T-helper 2 cell treated with Interferon-gamma antibody and Interleukin-4, amounts not matched to agents 5 μg/mL and 100 μg/mL, for 36 hours (primary cell): ENCODE measurements around the gene SARDH.

Experiments
- DNase-seq: peaks from one replicate; pipeline ENCODE4 v3.0.0; 2021; ENCODE audit warnings: low spot score
- H3K27ac Mint-ChIP-seq: one replicate; pipeline ENCODE4 v1.8.0; 2021; ENCODE audit warnings: mild to moderate bottlenecking, mixed read lengths
- H3K27me3 Mint-ChIP-seq: one replicate; pipeline ENCODE4 v1.8.0; 2021; ENCODE audit warnings: low read depth, mixed read lengths
- H3K36me3 Mint-ChIP-seq: one replicate; pipeline ENCODE4 v1.8.0; 2021; ENCODE audit warnings: low read depth, mixed read lengths
- H3K4me1 Mint-ChIP-seq: one replicate; pipeline ENCODE4 v1.8.0; 2021; ENCODE audit warnings: low read depth, mixed read lengths
- H3K4me3 Mint-ChIP-seq: one replicate; pipeline ENCODE4 v1.8.0; 2022; ENCODE audit warnings: mild to moderate bottlenecking, moderate library complexity, mixed read lengths
- H3K9me3 Mint-ChIP-seq: one replicate; pipeline ENCODE4 v1.8.0; 2021; ENCODE audit warnings: mixed read lengths

Gene SARDH, protein sequence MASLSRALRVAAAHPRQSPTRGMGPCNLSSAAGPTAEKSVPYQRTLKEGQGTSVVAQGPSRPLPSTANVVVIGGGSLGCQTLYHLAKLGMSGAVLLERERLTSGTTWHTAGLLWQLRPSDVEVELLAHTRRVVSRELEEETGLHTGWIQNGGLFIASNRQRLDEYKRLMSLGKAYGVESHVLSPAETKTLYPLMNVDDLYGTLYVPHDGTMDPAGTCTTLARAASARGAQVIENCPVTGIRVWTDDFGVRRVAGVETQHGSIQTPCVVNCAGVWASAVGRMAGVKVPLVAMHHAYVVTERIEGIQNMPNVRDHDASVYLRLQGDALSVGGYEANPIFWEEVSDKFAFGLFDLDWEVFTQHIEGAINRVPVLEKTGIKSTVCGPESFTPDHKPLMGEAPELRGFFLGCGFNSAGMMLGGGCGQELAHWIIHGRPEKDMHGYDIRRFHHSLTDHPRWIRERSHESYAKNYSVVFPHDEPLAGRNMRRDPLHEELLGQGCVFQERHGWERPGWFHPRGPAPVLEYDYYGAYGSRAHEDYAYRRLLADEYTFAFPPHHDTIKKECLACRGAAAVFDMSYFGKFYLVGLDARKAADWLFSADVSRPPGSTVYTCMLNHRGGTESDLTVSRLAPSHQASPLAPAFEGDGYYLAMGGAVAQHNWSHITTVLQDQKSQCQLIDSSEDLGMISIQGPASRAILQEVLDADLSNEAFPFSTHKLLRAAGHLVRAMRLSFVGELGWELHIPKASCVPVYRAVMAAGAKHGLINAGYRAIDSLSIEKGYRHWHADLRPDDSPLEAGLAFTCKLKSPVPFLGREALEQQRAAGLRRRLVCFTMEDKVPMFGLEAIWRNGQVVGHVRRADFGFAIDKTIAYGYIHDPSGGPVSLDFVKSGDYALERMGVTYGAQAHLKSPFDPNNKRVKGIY

DNA sequence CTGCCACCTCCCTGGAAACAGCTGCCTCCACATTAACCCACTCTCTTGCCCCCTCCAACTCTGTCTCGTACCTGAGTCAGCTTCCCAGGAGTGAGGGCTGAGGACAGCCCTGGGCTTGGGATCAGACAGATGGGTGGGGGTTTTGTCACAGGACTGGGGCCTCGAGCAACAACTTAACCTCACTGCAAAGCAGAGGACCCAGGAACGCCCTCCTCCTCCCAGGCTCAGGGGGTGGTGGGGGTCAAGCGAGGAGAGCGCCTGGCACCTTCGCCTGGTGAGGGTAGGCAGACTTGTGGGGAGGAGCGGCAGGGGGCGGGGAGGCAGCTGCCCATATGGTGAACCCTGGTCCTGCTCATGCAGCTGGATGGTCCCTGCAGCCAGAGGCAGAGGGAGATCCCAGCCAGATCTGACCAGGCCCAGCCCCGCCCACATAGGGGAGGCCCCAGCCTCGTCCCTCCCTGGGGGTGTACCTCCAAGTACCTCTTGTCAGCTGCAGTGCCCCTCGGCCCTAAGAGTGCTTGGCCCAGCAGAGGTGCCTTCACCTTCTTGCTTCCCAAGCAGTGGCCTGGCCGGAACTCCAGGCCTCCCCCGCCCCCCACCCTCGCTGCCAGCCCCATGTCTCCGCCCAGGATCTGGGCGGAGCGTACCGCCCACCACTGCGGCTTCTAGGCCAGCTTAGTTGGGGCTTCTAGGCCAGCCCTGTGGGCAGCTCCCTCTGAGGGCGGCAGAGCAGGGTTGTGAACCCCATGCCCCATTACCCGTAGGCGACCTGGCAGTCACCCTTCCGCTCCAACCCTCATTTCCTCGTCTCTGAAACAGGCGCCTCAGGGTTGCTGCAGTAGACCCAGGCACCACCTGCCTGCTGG lies at the start of gene SARDH:
TSS of gene SARDH (minus strand) at position 579 of the 866 bp plus-strand sequence. CDS start 4,179 bp downstream, outside the sequence.
- peak; percentile 53 for DNase-seq
- Mint-ChIP-seq H3K27ac (no peak within 1 kb of the TSS), H3K27me3 (no peaks in the 10 kb centered on the region), H3K4me3 (peak within 1 kb of the TSS; percentile 12), H3K4me1 (no peaks in the 10 kb centered on the region), H3K9me3 (peaks cover 3% of the 10 kb centered on the region), H3K36me3 (no peaks in the 10 kb centered on the region)

DNA sequence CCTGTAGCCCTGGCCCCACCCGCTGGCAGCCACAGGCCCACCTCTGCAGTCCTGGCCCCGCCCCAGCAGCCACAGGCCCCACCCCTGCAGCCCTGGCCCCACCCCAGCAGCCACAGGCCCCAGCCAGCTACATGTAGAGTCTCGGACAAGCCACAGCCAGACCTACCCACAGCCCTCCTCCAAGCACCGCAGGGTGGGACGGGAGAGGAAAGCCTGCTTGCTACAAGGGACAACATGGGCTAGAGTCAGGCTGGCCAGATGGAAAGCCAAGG lies 49.5 kb upstream of the SARDH start:
- Mint-ChIP-seq H3K4me1 (peaks cover 10% of the 10 kb centered on the region), H3K4me3 (no peak overlapping the region), H3K9me3 (no peaks in the 10 kb centered on the region), H3K36me3 (no peaks in the 10 kb centered on the region), H3K27ac (no peak overlapping the region), H3K27me3 (no peaks in the 10 kb centered on the region)
- DNase-seq = no peak

DNA sequence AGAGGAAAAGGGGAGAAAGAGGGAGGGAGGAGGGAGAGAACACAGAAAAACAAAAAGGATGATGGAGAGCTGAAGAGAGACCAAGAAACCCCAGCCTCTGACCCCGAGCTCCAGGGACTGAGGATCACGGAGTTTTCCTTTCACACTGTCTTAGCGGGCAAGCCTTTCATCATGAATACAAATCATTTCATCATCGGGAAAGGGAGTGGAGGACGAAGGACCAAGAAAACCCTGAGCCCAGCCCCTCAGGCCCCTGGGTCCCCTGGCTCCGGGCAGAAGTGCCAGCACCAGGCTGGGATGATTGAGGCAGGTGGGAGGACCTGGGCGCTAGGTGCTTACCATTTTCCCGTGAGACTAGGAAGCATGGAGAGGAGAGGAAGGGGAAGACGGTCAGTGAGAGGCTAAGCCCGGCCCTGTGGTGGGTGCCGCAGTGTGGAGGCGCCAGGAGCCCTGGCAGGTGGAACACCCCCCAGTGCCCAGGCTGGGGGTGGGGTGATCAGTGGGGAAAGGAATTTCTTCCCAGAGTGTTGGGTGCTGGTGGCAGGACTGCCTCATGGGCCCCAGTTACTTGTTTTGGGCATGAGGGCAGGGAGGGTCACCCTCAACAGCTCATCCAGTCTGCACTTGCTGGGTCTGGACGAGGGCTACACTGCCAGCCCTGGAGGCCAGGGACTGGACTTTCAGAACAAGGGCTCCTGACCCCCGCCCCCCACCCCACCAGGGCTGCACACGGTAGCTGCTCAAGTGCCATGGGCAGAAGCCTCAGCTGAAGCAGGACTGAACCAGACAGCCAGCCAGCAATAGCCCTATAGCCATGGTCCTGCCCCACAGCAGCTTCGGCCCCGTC lies 49.0 kb upstream of the SARDH start:
- no peak for DNase-seq
- Mint-ChIP-seq H3K36me3 (no peaks in the 10 kb centered on the region), H3K27ac (no peak overlapping the region), H3K27me3 (no peaks in the 10 kb centered on the region), H3K4me3 (no peak overlapping the region), H3K4me1 (peaks cover 8% of the 10 kb centered on the region), H3K9me3 (no peaks in the 10 kb centered on the region)

DNA sequence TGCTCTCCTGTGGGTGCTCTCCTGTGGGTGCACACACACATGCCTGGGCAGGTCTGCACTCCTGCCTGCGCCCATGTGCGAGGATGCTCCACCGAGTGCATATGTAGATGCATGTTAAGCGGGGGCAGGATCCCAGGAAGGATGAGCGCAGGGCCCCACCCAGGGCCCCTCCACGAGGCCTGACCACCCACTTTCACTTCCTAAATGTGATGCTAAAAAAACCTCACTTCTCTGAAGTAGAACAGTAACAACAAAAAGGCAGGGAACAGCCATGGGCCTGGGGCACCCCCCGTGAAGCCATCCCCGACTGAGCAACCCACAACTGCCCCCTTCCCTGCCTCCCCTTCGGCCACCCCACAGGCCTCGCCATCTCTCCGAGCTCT lies 48.2 kb upstream of the SARDH start:
- no peaks in the 10 kb centered on the region for H3K9me3 Mint-ChIP-seq
- no peak overlapping the region for H3K27ac Mint-ChIP-seq
- DNase-seq = no peak
- H3K27me3 Mint-ChIP-seq = no peaks in the 10 kb centered on the region
- peaks cover 8% of the 10 kb centered on the region for H3K4me1 Mint-ChIP-seq
- no peak overlapping the region for H3K4me3 Mint-ChIP-seq
- H3K36me3 Mint-ChIP-seq = no peaks in the 10 kb centered on the region

DNA sequence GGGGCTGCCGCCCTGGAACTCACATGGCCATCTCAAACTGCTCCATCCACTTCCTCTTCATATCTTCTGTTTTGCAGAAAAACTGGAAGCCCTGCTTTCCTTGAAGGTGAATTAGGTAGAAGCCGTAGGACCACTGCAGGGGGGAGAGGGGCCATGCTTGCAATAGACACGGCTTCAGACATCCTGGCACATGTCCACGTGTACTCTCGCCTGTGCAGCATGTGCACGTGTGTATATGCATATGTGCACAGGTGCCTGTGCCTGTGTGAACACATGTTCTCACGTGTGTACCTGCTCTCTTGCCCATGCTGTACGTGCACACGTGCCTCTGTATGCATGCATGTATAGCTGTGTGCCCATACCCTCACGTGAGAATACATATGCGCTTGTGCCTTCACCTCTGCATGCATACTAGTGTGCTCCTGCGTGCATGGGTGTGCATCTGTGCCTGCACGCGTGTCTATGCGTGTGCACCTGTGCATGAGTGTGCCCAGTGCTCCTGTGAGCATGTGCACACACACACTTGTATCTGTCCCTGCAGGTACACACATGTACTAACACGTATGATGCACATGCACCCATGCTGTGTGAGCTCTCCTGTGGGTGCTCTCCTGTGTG lies 47.7 kb upstream of the SARDH start:
- Mint-ChIP-seq H3K9me3 (no peaks in the 10 kb centered on the region), H3K4me3 (no peak overlapping the region), H3K27ac (no peak overlapping the region), H3K4me1 (peaks cover 8% of the 10 kb centered on the region), H3K27me3 (no peaks in the 10 kb centered on the region), H3K36me3 (no peaks in the 10 kb centered on the region)
- no peak for DNase-seq

DNA sequence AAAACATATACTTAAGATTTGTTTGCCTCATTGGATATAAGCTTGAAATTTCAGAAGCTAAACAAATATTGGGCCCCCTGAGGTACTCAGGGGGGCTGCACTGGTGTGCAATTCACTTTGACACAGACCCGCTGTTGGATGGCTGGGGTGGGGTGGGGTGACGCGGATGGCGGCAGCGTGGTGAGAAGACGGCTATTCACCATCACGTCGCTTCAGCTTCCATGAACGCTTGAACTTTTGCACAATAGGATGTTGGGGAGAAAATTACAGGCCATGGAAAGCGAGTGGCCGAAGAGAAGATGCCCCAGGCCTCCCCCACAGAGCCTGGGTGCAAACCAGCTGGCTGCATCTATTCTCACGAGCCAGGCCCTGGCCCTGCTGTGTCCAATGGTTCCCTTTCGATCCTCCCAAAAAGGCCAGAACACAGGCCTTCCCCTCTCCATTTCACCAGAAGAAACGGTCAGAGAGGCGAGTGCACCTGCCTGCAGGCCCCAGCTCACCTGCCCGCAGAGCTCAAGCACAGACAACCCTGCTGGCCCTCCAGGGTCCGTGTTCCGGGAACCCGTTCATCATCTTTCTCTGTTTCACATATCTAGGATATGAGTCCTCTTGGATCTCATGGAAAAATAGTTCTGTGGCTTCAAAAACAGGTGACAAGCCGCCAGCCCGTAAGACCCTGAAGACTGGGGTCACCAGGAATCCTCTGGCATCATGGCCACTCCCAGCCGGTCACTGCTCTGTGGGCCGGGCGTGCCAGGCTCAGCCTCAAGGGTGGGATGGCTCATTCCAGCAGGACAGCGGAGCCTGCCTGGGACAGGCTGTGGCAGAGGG lies 46.8 kb upstream of the SARDH start:
- Mint-ChIP-seq H3K27me3 (no peaks in the 10 kb centered on the region), H3K4me3 (no peak overlapping the region), H3K9me3 (no peaks in the 10 kb centered on the region), H3K4me1 (peaks cover 8% of the 10 kb centered on the region), H3K36me3 (no peaks in the 10 kb centered on the region), H3K27ac (no peak overlapping the region)
- DNase-seq = no peak

DNA sequence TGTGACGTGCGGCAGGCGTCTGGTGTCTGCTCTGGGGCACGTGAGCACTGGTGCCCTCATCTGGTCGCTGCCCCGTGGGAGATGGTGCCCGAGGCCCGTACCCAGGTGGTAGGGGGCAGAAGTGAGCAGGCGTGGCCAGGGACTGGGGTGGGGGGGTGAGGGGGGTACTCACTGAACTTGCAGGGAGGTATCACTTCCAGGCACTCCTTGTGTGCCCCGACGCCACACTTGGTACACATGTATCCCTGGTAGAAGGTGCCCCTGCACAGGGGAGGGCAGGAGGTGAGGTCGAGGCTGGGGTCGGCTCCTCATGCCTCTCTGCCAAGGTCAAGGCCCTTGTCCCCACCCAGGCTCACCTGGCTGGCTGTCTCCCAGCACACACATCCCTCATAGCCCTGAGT lies 45.2 kb upstream of the SARDH start:
- DNase-seq = no peak
- Mint-ChIP-seq H3K27me3 (no peaks in the 10 kb centered on the region), H3K4me1 (peaks cover 8% of the 10 kb centered on the region), H3K27ac (no peak overlapping the region), H3K36me3 (no peaks in the 10 kb centered on the region), H3K4me3 (no peak overlapping the region), H3K9me3 (no peaks in the 10 kb centered on the region)

DNA sequence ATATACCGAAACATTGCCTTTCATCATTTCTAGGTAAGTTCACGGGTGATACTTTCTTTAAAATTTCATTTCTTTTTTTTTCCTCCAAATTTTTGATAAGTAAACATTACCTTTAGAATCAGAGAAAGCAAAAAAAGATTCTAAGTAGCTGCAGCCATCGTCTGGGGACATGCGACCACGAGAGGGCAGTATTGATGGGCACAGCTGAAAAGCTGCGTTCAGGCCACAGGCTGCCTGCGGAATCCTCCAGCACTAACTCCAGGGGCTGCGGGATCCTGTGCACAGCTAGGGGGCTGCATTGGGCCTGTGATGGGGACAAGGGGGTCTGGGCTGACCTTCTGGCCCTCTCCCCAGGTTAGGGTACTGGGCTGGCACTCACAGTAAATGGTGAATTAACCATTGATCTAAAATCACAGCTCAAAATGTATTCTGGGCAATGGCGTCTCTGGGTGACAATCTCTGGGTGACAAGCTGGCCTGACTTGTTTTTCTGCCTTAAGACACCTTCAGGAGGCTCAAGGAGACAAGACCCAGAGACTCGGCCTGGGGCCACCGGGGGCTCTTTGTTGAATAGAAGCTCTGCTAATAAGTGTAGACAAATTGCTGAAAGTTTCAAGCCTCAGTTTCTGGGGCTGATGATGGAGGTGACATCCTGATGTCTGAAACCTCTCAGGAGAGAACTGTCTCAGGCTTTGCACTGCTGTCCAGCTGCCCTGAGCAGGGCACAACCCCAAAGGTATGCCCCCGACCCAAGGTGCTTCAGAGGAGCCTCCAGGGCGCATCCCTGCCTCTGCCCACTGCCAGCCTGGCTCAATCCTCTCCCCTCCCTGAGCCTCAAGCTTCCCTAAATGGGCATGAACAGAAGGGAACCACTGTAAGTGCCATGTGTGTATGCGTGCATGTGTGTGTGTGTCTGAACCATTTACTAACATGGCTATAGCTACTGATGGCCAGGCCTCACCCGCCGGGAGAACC lies 44.3 kb upstream of the SARDH start:
- Mint-ChIP-seq H3K27ac (no peak overlapping the region), H3K36me3 (no peaks in the 10 kb centered on the region), H3K9me3 (no peaks in the 10 kb centered on the region), H3K4me1 (peaks cover 8% of the 10 kb centered on the region), H3K4me3 (no peak overlapping the region), H3K27me3 (no peaks in the 10 kb centered on the region)
- DNase-seq = peak; percentile 40

DNA sequence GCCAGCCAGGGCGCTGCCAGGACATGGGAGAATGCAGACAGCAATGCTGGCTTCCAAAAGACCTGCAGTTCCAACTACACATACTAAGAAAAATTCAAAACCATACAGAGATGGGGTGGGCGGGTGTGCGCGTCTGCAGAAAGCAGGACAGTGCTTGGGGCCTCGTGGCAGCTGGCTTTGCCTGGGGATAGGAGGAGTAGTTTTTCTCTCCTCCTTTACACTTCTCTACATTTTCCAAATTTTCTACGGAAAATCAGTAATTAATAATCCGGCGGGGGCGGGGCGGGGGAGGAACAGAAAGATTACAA lies 43.6 kb upstream of the SARDH start:
- Mint-ChIP-seq H3K4me1 (peaks cover 8% of the 10 kb centered on the region), H3K4me3 (no peak overlapping the region), H3K36me3 (no peaks in the 10 kb centered on the region), H3K27ac (no peak overlapping the region), H3K27me3 (no peaks in the 10 kb centered on the region), H3K9me3 (no peaks in the 10 kb centered on the region)
- DNase-seq = no peak

DNA sequence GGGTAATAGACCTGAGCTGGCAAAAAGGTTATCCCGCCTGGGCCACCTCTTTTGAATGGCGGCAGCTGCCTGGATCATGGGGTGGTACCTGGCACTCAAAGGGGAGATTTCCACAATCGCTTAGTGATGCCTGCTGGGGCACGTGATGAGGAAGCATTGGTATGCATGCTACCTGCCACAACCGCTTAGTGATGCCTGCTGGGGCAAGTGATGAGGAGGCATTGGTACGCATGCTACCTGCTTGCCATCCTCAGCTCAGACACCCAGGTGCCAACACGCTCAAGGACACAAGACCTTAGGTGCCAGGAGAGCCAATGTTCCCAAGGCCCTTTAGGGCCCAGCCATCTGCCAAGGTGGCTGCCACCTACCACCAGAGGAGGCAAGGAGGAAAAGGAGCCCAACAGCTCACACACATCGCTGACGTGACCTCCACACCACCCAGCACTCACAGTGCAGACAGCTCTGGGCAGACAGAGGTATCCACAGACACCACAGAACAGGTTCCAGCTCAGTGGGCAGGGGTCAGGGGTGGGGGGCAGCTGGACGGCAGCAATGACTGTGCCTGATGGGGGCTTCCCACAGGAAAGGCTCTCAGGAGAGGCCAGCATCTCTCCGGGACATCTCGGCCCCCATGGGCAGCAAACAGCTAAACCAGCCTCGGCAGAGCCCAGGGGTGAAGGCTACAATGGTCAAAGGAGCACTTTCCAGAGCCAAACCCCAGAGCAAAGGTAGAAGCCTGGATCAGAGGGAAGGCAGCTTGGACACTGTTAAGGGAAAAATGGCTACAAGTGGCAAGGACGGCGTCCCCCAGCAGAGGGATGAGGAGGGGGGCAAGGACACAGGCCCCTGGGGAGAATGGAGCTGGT lies 43.0 kb upstream of the SARDH start:
- Mint-ChIP-seq H3K9me3 (no peaks in the 10 kb centered on the region), H3K27me3 (no peaks in the 10 kb centered on the region), H3K36me3 (no peaks in the 10 kb centered on the region), H3K4me3 (no peak overlapping the region), H3K4me1 (peaks cover 3% of the 10 kb centered on the region), H3K27ac (no peak overlapping the region)
- DNase-seq = no peak

DNA sequence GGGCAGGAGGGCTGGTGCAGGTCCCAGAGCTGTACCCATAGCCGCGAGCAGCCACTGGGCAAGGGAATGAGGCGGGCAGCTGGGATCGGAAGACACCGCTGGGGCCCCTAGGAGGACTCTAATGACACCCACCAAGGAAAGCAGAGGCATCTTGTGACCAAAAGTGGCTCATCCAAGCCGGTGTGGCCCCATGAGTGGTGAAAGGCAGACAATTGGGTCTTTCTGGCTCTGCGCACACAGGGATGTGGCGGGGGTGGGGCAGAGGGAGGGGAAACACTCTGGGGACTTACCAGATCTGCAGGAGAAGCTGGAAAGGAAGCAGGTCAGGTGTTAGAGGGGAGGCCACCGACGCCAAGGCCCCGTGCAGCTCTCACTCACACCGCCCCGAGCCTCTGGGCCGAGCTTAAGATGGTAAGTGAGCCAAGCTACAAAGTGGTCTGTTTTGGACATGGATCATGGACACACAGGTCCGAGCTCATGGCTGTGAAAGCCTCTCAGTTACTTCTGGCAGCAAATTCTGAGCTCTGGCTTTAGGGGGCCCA lies 42.3 kb upstream of the SARDH start:
- Mint-ChIP-seq H3K27ac (no peak overlapping the region), H3K4me1 (no peaks in the 10 kb centered on the region), H3K4me3 (no peak overlapping the region), H3K9me3 (no peaks in the 10 kb centered on the region), H3K36me3 (no peaks in the 10 kb centered on the region), H3K27me3 (no peaks in the 10 kb centered on the region)
- no peak for DNase-seq
